ENCODE results near the gene MGMT.

Gene MGMT

DNA sequence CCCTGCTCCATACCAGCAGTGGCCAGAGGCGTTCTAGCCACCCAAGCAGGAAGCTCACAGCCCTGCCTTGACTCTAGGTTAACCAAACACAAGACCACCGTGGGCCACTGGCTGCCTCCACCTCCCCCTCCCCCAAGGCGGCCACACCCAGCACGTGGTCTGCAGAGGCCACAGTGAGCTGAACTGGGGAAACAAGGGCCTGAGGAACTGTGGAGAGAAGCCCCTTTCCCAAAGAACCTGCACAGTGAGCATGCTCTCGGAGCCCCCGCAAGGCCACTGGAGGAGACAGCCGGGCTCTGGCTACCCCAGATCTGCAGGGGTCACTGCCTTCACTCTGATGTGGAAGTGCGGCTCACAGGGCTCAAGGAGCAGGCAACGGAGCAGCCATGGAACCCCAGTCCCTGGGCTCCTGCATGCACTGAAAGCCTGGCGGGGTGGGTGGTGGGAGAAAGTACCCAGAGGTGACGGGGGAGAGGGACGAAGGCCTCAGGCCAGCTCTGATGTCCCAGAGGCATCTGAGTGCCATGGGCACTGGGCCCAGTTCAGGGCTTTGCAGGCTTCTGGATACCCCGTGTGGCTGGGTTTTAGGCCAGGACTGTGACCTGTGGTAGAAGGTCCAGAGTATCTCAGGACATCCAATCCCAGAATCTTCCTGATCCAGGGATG is 307.8 kb downstream of the MGMT start:
- no peak for DNase-seq (ENCODE audit: low spot score)

DNA sequence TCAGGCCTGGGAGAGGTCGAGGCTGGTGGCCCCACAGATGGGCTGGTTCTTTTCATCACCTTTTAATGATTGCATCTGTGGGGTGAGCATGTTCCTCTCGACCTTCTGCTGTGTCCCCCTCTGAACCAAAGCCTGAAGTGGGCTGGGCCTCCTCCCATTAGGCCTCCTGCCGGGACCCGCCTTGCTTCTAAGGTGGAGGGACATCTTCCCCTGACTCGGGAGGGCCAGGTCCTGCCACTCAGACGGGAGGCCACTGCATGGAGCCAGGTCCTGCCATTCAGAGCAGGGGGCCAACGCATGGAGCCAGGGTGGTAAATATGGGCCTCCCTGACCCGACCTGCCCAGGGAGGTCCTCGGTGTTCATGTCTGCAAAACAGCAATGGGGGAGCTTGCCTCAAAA is 308.6 kb downstream of the MGMT start:
- no peak for DNase-seq (ENCODE audit: low spot score)

DNA sequence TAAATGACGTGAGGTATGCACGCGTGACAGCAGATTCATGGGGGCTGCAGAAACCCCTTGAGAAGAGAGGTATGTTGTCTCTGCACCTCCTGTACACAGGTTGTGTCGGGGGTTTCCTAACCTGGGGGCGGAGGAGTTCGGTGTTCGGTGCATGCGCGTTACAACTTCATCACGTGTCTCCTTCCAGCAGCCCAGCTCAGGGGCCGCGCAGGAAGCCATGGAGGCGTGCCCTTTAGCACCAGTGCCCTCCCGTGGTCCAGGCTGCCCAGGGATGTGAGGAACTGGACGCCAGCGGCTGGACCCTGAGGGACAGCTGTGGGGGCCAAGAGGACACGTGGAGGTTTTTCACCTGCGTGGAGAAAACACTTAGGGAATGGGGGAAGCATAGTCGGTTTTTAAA is 310.6 kb downstream of the MGMT start:
- no peak for DNase-seq (ENCODE audit: low spot score)

DNA sequence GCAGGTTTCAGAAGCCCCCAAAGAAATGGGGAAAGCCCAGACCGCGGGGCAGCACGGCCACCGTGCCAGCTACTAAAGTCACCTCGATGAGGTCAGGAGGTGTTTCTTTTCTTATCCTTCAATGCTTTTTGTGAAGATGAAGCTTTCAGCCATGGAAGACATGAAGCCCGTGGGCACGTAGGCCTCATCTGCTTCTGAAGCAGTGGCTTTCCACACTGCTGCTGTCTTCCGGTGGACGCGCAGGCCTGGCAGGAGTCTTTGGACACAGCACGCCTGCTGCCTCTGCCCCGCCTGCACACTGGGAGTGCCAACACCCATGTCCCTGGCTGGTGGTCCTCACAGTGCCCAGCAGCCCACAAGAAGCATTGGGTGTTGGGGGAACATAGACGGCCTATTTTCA is 311.5 kb downstream of the MGMT start:
- no peak for DNase-seq (ENCODE audit: low spot score)

DNA sequence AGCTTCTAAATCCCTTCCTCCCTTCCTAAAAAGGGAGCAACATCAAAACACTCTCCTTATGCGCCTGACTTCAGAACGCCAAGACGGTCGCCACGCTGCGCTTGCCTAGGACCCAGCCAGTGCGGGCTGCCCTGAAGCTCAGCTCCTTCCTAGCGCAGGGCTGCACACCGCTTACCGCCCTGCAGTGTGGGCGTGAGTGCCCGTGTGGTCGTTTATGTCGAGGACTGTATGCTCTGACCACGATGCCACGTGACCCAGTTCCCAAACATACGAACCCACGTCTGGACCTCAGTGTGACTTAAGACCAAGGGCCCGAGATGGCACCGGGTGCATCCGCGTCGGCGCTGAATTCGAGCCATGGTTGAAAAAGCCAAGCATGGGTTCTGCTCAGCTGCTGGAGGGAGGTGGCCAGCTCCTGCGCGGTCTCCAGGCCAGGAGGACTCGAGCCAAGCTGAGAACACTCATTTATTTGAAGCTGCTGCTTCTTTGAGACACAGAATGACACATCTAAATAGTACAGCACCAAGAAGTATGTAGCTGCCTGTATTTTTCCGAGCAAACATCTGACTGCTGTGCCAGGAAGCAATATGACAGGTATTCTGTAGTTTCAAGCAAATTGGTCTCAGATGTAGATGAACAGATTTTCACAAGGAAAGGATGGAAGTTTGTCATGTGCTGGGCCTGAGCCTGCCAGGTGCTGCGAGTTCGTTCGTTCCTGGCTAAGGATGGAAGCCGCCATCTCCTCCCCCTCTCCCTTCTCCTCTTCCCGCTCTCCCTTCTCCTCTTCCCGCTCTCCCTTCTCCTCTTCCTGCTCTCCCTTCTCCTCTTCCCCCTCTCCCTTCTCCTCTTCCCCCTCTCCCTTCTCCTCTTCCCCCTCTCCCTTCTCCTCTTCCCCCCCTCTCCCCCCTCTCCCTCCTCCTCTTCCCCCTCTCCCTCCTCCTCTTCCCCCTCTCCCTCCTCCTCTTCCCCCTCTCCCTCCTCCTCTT is 312.4 kb downstream of the MGMT start:
- no peak for DNase-seq (ENCODE audit: low spot score)

DNA sequence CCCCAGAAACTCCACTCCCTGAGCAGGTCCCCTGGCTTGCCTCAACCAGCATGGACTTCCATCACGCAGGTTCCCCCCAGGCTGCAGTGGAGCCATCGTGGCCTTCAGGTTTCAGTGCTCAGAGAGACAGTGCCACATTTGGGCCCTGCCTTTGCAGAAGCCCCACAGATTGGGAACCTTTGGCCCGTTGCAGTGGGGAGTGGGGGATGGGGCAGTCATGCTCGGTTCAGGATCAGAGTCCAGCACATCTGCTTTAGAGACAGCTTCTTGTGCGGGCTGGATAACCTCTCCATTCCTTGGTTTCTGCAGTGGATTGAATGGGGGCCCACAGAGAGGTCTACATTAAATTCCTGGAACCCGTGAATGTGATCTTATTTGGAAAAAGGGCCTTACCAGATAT is 313.2 kb downstream of the MGMT start:
- no peak for DNase-seq (ENCODE audit: low spot score)

DNA sequence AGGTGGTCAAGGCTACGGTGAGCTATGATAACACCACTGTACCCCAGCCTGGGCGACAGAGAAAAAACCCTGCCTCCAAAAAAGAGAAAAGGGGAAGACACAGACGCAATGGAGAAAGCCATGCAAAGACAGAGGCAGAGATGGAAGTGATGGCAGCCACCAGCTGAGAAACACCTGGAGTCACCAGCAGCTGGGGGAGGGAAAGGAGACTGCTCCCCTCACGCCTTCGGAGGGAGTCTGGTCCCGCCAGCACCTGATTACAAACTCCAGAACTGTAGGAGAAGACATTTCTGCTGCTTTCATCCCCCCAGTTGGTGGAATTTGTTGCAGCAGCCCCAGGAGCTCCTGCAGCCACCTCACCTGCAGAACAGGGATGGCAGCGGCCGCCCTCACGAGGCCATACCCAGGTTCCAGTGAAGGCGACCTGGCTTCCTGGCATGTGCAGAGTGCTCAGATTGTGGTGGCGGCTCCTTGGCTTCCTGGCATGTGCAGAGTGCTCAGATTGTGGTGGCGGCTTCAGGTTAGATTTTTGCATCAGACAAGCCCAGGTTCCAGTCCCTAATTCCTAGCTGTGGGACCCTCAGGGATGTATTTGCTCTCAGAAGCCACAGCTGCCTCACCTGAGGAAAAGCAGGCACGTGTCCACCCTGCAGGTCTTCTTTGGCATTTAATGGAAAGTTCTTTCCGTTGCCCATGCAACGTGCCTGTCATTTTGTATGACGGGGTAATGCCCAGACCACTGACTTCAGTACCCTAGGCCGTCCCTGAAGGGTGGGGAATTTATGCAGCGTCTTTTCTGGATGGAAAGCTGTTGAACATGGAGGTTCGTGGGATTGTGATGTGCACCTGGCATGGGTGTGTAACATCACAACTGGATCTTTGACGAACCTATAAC is 314.1 kb downstream of the MGMT start:
- DNase-seq (ENCODE audit: low spot score): no peak

DNA sequence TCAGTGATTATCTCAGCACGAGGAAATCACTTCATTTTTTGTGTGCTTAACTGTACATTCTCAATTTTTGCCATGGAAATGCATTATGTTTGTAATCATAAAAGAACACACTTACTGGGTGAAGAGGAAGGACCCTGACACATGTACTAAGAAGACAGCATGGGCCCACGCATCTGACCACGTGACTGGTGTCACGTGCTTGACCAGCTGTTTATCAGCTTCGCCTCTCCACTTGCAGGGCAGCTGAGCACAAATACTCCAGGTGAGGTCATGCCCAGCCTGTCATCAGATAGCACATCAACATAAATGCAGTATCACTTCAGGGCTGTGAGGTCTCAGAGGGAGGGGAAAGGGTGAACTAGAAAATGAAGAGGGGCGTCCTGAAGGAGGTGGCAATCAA is 317.2 kb downstream of the MGMT start:
- no peak for DNase-seq (ENCODE audit: low spot score)

DNA sequence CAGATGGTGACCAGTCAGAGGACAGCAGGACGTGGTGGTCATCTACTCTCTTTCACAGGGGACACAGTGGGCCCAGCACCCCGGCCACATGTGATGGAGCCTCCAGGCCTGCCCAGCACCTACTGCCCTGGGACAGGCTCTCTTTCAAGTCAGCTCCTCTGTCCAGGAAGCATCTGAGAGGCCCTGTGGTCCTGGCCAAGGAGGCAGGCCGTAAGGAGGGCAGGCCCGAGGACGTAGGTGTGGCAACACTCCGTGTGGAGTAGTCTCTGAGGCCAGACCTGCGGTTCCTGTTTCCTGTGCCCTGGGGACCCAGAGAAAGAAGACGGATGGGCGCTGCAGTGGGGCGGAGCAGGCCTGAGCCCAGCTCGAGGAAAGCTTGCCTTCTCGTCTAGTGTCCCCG is 317.9 kb downstream of the MGMT start:
- DNase-seq (ENCODE audit: low spot score): no peak

DNA sequence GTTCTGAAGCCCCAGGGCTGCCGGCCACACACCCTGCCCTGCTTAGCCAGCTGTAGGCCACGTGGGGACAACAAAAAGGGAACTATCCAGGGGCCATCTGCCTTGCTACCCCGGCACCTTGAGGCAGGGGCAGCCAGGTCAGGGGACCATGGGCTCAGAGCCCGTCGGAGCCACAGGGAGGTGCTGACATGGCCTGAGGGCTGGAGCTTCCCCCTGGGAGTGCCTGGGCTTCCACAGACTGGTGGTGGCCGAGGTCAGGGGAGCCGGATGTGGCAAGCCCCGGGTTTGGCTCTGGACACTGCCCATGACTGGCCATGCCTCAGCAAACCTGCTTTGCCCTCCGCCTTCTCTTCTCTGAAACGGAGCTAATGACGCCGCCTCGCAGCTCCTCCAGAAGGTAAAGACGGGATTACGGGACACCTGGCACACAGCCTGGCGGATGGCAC is 318.5 kb downstream of the MGMT start:
- no peak for DNase-seq (ENCODE audit: low spot score)

DNA sequence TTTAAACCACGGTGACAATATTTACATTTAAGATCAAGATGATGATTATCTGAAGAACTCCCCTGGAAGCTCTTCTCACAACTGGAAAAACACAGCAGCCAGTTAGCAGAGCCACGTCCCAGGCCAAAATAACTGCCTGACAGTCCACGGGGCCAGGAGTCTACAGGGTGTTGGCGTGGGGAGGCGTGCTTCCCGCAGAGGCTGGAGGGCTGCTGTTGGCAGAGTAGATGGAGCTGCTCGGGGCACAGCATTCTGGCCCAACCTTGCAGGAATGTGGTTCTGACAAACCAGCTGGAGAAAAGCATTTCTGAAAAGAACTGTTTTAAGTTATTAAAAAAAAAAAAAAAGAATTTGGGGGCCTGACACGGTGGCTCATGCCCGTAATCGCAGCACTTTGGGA is 319.2 kb downstream of the MGMT start:
- no peak for DNase-seq (ENCODE audit: low spot score)

DNA sequence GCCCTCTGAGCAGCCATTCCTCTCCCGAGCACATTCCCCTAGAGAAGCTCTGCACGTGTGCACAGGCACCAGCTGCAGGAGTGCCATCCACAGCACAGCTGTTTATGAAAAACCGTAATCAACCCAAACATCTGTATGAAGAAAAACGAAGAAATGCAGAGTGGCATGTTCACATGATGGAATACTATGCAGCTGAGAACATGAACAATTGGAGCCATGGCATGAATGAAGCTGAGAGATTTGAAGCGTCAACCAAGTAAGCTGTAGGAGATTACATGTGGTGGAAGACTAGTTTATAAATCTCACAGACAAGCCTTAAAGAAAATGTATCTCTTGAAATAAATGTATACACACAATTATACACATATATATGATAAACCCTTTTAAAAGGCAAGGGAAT is 320.5 kb downstream of the MGMT start:
- DNase-seq (ENCODE audit: low spot score): no peak

DNA sequence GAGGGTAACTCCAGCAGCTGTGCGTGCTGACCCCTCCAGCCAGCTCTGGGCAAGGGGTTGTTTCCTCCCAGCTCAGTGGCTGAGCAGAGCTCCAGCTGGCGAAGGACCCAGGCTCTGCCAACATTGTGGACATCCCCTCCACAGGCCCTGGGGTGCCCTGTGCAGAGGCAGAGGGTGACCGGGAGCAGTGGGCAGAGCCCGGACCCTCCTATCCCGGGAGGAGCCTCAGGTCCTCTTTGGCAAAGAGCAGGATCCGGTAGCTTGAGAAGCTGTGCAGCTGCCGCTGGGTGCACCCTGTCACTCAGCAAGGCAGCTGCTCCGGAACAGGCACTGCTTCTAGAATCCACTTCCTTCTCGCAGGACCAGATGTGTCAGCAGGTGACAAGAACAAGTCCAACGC is 321.2 kb downstream of the MGMT start:
- no peak for DNase-seq (ENCODE audit: low spot score)

DNA sequence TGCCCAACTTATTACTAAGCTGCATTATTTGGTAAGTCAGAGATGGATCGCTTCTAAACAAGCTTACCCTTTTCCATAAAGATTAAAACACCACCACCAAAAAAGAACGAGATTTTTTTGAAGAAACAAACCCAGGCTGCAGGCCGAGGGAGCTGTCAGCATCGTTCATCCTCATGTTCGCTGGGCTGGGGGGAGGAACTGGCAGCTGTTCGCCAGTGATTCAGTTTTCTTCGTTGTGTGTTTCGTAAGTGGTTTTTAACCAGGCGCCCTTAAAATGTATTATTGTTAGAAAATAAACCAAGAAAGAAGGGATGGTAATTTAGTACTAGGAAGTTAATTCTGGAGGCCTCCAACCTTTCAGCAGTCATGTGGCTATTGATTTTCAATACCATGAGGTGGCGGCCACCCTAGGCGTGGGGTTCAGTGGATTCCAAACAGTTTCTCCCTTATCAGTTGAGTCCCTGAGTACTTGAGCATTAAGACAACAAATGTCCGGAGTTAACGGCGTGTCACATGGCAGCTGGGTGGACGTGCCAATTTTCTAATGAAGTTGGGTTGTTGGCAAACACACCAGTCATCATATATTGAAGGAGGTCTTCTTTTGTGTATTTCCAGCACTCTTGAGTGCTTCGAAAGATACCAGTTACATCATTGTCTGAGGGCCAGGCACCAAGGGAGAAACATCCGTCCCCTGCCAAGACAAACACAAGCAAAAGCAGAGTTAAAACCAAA is 323.8 kb downstream of the MGMT start:
- no peak for DNase-seq (ENCODE audit: low spot score)

DNA sequence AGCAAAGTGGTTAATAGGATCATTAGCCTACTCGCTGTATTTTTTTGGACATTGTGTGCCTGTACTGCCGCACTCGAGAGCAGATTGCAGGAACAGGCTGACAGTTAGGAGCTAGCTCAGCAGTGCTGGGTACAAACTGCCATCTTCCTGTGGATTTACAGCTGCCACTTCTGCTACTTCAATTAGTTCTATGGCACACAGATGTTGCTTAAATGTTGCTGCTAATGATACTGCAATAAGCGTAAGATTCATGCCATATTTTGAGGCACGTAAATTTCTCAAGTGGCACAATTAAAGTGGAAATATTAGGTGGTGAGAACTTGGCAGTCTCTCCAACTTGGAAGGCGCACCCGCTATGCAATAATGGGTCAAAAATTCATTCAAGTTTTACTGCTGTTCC is 325.1 kb downstream of the MGMT start:
- DNase-seq (ENCODE audit: low spot score): no peak

DNA sequence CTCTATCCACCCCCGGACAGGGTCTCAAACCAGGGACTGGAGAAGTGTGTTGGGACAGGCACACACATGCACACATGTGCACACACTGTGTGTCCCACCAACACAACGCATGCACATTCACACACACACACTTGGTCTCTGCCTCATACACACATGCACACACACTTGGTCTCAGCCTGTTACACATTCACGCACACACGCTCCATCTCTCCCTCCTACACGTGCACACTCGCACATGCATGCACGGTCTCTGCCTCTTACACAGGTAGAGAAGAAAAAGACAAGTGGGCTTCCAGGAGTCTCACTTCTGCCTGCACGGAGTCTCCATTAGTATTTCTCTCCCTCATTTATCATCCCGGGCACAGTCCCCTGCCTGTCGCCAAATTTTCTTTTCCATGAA is 325.8 kb downstream of the MGMT start:
- DNase-seq (ENCODE audit: low spot score): no peak

DNA sequence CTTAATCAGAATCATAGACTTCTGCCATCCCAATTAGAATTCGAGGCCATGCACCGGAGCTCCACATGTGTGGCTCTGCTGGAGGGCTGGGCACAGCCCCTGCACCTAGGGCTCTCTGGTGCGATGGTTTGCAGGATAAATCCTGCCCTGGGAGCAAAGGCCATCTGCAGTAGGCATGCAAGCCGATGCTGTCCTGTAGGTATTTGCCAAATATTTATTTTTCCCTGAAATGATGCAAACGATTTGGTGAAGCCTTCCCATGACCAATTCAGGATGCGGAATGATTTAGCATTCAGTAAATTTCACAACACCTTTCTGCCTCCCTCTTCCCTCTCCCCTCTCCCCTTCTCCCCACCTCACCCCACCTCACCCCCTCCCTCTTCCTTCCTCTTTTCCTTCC is 326.4 kb downstream of the MGMT start:
- no peak for DNase-seq (ENCODE audit: low spot score)

DNA sequence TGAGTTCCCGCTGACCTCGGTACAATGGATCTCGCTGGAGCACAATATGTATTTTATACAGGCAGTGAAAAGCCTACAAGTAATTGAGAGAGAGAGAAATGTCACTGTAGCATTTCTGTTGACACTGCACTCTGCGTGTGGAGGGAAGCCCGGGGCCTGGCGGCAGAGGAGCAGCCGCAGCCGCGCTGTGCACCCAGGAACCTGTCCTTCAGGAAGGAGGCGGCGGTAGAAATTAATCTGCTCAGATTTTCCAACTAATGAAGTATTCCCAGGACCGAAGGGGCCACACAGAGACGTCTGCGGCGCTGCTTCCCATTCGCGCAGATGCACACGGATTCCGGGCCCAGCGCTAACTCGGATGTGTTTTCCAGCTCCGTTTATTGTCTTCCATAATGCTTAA is 327.0 kb downstream of the MGMT start:
- DNase-seq (ENCODE audit: low spot score): no peak

DNA sequence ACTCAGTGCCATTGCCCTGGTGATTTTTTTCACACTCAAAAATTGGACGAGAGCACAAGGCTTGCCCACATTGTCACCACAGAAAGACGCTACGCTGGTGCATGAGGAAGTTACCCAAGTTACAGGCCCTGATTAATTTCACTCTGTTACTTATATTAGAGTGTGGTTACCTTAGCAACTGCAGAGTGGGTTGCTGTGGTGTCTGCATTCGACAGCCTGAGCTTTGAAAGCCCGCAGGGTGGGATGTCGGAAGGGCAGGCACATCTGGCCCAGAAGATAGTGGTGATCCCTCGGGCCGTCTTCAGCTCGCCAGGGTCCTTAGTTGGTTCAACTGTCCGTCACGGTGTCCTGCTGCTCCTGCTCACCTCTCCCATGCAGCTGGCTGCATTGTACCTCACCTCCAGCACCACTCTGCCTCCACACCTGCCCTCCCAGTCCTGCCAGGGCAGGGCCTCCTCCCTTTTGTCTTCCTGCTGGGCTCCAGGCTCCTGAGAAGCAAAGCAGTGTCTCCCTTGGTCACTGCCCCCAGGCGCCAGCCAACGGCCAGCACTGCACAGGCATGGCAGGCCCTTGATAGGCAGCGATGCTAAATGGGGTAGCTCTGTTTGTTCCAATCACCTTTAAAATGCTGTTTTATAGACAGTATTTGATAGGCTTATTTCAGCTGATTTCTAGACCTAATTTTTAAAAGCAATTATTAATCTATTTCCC is 329.8 kb downstream of the MGMT start:
- no peak for DNase-seq (ENCODE audit: low spot score)

DNA sequence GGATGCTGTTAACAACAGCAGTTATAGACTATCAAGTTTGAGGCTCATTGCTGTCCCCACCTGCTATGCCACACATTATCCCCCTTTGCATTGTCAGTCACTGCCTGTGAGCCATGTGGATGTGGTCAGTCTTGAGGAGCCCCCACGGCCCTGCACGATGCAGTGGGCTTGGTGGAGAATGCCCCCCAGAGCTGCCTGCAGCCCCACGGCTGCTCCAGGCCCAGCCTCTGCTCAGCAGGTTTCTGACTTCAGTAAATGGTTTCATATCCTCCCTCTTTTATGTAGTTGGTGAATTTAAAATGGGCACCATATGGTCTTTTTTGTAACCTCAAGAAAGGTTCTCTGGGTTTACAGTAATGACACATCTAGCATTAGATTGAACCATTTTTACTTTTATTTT is 332.9 kb downstream of the MGMT start:
- no peak for DNase-seq (ENCODE audit: low spot score)

DNA sequence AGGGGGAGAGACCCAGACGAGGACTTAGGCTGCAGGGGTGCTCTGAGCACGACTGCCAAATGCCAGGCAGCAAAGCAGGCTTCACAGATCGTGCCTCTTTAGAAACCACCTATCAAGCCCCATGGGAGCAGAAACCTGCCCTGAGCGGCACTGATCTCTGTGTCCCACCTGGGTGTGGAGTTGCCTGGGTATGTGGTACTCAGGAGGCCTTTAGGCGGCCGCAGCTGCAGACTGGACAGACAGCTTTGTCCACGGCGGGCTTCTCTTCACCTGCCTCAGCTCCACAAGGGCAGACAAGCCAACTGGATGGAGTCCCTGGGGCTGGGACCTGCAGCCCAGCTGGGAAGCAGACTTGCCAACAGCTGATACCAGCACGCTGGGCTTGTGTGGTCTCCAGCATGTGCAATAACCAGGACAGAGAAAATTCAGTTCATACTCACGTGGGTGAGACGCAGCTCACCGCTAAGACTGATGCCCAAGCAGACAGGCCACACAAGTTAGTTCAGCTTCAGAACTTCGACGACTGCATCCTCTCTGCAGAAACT is 333.8 kb downstream of the MGMT start:
- no peak for DNase-seq (ENCODE audit: low spot score)
